DOHH2 (cell line): ENCODE data around the gene EML6.

Source experiments
- CTCF ChIP-seq: fragments of 200-600 bp; sonication (generic); IDR thresholded peaks from one replicate; pipeline ENCODE4 v1.5.1; 2014; ENCODE audit warnings: antibody characterized with exemption, mild to moderate bottlenecking, low read depth, low read length; ENCODE audit not compliant: poor library complexity, severe bottlenecking
- EZH2phosphoT487 ChIP-seq: fragments of 200-600 bp; sonication (generic); IDR thresholded peaks from 2 replicates; pipeline ENCODE4 v1.6.1; 2017; ENCODE audit warnings: borderline replicate concordance, mild to moderate bottlenecking, antibody characterized with exemption, low read length, moderate library complexity, mixed read lengths

- TF ChIP-seq CTCF (no peak), EZH2phosphoT487 (no peak)
Measured at GRCh38 chr2:54983345-54984220, 260.1 kb downstream of the EML6 start.
